Measurements from ENCODE around the gene SPSB1. TPM values are rescaled to one million over a fixed set of nuclear protein-coding genes. Genes with fewer than 3 reads are reported as not detected.

The SPSB1 gene
- total and polyA plus RNA-seq, 10 of the 15 experiments (the other 5 are each of a cell fraction or from before 2014, with no cell fraction given), result 0.02 to 2.0 (median 0.90) TPM; not detected in 1

GRCh38 chr1:9263276-9263855 lies 29.3 kb upstream of the SPSB1 start (continued):
- TF ChIP-seq ZNF384 (IDR thresholded peaks at IDR 0.05; ENCODE audit: borderline replicate concordance, low read depth, low read length), result no peak
- TF ChIP-seq PML (IDR thresholded peaks at IDR 0.05; ENCODE audit: low read length), result no peak
- TF ChIP-seq SUPT20H (IDR thresholded peaks at IDR 0.05; ENCODE audit: borderline replicate concordance, control insufficient read depth, low read depth, low read length), result no peak

- Histone ChIP-seq H3K4me2 (ENCODE audit: control insufficient read depth, insufficient read depth) (no peak overlapping the region), H3K4me1 (ENCODE audit: control insufficient read depth, insufficient read depth, low read length) (no peaks in the 10 kb centered on the region), H3K4me3 (no peak overlapping the region), H3K27me3 (replicated peaks in 1 of 2; ENCODE audit: control insufficient read depth in 2 of 2, insufficient read depth in 2 of 2, low read length in 1 of 2) (no peaks in the 10 kb centered on the region), H3K79me2 (ENCODE audit: control insufficient read depth, insufficient read depth, low read length) (no peaks in the 10 kb centered on the region), H3K27ac (ENCODE audit: control insufficient read depth, insufficient read depth) (no peak overlapping the region), H3K9me3 (replicated peaks; ENCODE audit: control insufficient read depth, insufficient read depth, low read length) (peaks cover 8% of the 10 kb centered on the region), H2AFZ (ENCODE audit: control insufficient read depth, low read depth, low read length) (no peak overlapping the region), H3K36me3 (ENCODE audit: control insufficient read depth in 2 of 2, insufficient read depth in 2 of 2, low read length in 1 of 2) (no peaks in the 10 kb centered on the region), H3K9ac (ENCODE audit: control insufficient read depth, insufficient read depth, low read length) (no peak overlapping the region), H4K20me1 (ENCODE audit: control insufficient read depth, insufficient read depth) (no peaks in the 10 kb centered on the region; the same call in 1 of the 2 replicates)
- no TSS peak for BruUV-seq (replicated peaks)
- FAIRE-seq (no peak), DNase-seq (ENCODE audit: low read depth, low spot score) (no peak), ATAC-seq (no peak)
- ChIA-PET CTCF (no interaction called here), RAD21 (ENCODE audit: unreplicated experiment) (interaction anchor here (0.5 kb wide), 1 partner anchor 185 kb away, joined by 3 read pairs; no protein-coding TSS in a partner anchor), POLR2A (no interaction called here), SMC1A (ENCODE audit: uncharacterized antibody, unreplicated experiment) (interaction anchor here (0.6 to 1.7 kb wide), 2 partner anchors 192 to 900 kb away, joined by 3 to 4 read pairs; no protein-coding TSS in a partner anchor)
- intact Hi-C loops (cut with micrococcal nuclease; ENCODE audit: unreplicated experiment) (no loop called here), in situ Hi-C loops (cut with MboI) (no loop called here)
- WGBS (ENCODE audit: insufficient coverage, insufficient replicate concordance, low lambda C conversion rate, missing lambda C conversion rate), result 89% methylated on average over 46 of the region's 50 CpGs
- TF ChIP-seq NR2C2 (IDR thresholded peaks at IDR 0.05; ENCODE audit: borderline replicate concordance, control insufficient read depth, insufficient read length, low read depth), result no peak
- TF ChIP-seq POLR2AphosphoS5 (IDR thresholded peaks at IDR 0.05; ENCODE audit: low read length), result no peak
- no peak for TF ChIP-seq BCLAF1 (IDR thresholded peaks at IDR 0.05)
- no peak for TF ChIP-seq LARP7 (IDR thresholded peaks at IDR 0.05)
- TF ChIP-seq TBL1XR1 (IDR thresholded peaks at IDR 0.05; ENCODE audit: low read depth, low read length), result no peak
- TF ChIP-seq CBX5 (IDR thresholded peaks at IDR 0.05; ENCODE audit: low read depth), result no peak
- TF ChIP-seq BHLHE40 (IDR thresholded peaks at IDR 0.05; ENCODE audit: borderline replicate concordance in 1 of 2, low read depth in 2 of 2, low read length in 1 of 2), result no peak
- no peak for TF ChIP-seq ZBTB4 (CRISPR knock-in tag; IDR thresholded peaks at IDR 0.05)
- no peak for TF ChIP-seq TCF3 (IDR thresholded peaks at IDR 0.05; ENCODE audit: borderline replicate concordance, insufficient read depth, low read depth, low read length)
These were observed 28.5 kb upstream of the SPSB1 start for GRCh38 chr1:9263984-9264872.

Data from GM12878 (cell line).